Ammon's horn (tissue), 1 donor: ENCODE measurements around the gene TAS2R14.

Experiments used
- DNase-seq: peaks from one replicate; pipeline ENCODE4 v3.0.0-alpha.2; 2016; ENCODE audit warnings: low spot score

Gene TAS2R14

GRCh38 chr12:10939163-10939562, at the start of gene TAS2R14:
Gene TAS2R14, minus strand, starts transcription at chr12:10939263. Its CDS starts 56 bp downstream, at chr12:10939207.
- no peak for DNase-seq

GRCh38 chr12:10986812-10987211, 47.7 kb upstream of the TAS2R14 start, which contains the start of gene TAS2R50:
Gene TAS2R50, minus strand, starts transcription at chr12:10986912. Its CDS starts 52 bp downstream, at chr12:10986860.
- no peak for DNase-seq

GRCh38 chr12:10982244-10982643, 43.2 kb upstream of the TAS2R14 start:
- DNase-seq, result no peak

GRCh38 chr12:10974965-10975364, 35.9 kb upstream of the TAS2R14 start:
- no peak for DNase-seq

GRCh38 chr12:10968765-10969456, 29.8 kb upstream of the TAS2R14 start:
- DNase-seq, result no peak

DNA sequence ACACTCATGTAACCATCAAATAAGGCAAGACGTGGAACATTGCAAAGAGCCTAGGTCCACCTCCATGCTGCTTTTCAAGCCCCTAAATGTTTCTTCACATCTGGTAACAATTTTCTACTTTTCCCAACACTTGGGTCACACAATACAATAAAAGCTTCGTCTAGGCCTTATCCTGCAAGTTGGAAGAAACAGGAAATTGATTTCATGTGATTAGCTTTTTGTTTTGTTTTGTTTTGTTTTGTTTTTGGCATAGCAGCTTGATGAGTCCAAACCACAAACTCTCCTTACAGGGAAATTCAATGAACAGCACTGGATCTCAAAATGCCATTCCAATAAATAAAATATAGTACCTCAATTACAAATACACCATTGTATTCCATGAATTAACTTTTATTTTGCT, 28.3 kb upstream of the TAS2R14 start:
- DNase-seq, result no peak

DNA sequence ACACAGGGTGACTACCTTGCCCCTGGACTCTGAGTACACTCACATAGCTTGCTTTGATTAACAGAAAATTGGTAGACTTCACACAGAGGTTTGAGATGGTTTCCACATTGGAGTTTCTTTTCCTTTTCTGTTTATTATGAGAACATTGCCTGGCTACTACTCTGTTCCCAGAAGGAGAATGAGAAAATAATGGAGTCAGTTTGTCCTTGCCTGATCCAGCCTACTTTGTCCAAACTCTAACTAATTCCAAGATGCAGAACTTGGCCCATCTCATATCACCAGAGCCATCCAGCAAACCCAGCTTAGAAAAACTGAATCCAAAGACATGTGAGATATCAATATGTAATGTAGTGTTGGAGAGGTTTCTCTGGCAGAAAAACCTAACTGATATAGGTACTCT, 27.3 kb upstream of the TAS2R14 start:
- no peak for DNase-seq

- DNase-seq, result no peak
Measured at GRCh38 chr12:10965476-10965875, 26.4 kb upstream of the TAS2R14 start.

DNA sequence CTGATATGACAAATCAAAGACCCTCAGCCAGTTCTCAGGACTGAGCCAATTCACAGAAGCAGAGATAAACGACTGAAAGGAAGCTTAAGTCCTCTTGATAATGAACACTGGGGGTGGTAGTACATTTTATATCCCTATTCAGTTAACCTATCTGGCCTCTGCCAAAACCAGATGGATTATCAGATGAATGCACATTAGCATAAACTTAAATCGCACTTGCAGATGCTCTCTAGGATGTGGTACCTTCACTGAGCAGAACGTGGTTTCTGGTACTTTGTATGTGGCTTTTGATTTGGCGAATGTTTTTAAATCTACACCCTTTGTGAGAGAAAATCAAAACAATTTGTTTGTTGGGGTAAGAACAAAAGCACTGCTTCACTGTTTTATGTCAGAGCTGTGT, 21.1 kb upstream of the TAS2R14 start:
- DNase-seq, result no peak

- DNase-seq, result peak; percentile 64
Measured at GRCh38 chr12:10959804-10960203, 20.7 kb upstream of the TAS2R14 start.

DNA sequence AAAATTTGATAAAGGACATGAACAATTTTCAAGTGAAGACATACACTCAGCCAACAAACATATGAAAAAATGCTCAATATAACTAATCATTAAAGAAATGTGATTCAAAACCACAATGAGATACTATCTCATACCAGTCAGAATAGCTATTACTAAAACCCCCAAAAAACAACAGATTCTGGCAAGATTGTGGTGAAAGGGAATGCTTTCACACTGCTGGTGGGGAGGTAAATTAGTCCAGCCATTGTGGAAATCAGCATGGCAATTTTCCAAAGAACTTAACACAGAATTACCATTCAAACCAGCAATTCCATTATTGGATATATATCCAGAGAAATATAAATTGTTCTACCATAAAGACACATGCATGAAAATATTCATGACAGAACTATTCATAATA, 18.7 kb upstream of the TAS2R14 start:
- no peak for DNase-seq

DNA sequence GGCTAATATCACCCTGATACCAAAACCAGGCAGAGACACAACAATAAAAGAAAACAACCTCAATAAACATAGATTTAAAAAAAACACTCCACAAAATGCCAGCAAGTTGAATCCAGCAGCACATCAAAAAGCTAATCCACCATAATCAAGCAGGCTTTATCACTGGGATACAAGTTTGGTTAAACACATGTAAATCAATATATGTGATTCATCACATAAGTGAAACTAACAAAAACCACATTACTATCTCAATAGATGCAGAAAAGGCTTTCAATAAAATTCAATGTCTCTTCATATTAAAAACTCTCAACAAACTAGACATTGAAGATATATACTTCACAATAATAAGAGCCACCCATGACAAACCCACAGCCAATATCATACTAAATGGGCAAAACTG, 17.0 kb upstream of the TAS2R14 start:
- no peak for DNase-seq

DNA sequence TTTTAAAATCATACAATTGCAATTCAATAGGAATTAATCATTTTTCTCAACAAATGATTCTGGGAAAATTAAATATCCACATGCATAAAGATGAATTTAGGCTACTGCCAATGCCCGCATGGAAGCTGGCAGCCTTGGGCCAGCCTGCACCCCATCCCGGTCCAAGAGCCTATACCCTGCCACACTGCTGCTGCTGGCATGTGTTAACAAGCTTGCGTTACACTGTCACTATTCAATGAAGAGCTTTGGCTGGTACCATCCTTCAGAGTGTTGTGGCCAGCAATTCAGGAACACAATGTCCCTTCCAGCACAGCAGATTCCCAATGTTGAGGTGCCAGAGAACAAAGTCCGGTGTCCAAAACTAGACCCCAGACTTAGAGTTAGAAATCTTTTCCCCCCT, 13.6 kb upstream of the TAS2R14 start:
- peak; percentile 51 for DNase-seq

DNA sequence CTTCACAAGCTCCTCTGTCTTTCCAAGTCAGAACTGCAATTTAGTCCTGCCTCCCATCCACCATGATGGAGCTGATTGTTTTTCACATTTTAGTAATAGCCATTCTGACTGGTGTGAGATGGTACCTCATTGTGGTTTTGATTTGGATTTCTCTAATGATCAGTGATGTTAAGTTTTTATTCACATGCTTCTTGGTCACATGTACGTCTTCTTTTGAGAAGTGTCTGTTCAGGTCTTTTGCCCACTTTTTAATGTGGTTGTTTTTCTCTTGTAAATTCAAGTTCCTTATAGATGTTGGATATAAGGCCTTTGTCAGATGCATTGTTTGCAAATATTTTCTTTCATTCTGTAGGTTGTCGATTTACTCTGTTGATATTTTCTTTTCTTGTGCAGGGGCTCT, 4.1 kb upstream of the TAS2R14 start:
- DNase-seq, result no peak

DNA sequence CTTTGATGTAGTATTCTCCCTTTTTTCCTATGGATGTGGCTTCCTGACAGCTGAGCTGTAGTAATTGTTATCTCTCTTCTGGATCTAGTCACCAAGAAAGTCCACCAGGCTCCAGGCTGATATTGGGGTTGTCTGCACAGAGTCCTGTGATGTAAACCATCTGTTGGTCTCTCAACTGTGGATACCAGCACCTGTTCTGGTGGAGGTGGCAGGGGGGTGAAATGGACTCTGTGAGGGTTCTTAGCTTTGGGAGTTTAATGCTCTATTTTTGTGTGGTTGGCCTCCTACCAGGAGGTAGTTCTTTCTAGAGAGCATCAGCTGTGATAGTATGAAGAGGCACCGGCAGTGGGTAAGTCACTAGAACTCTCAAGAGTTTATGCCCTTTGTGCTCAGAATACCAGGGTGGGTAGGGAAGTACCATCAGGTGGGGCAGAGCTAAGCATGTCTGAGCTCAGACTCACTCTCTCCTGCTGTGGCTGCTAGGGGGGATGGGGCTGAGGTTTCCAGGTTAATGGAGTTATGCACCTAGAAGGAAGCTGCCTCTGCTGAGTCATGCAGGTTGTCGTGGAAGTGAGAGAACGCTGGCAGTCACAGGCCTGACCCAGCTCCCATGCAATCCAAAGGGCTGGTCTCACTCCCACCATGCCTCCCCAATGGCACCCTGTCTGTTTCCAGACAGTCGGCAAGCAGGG, 3.0 kb upstream of the TAS2R14 start:
- DNase-seq, result no peak

DNA sequence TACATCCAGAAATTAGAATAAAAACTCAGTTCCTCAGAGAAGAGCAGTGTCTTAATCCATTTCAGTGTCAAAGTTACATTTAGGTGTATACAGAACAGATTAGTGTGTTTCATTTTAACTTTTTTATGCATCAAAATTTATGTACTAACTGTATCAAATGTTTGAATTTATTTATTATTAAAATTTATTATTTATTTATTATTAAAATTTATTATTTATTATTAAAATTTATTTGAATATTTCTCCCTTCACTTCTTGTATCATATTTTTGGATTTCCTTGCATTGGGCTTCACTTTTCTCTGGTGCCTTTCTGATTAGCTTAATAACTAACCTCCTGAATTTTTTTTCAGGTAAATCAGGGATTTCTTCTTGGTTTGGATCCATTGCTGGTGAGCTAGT, 2.3 kb upstream of the TAS2R14 start:
- no peak for DNase-seq

- DNase-seq, result no peak
Measured at GRCh38 chr12:10940389-10940788, 1.3 kb upstream of the TAS2R14 start.

- DNase-seq, result no peak
Measured at GRCh38 chr12:10936506-10936905, 2.6 kb downstream of the TAS2R14 start.

DNA sequence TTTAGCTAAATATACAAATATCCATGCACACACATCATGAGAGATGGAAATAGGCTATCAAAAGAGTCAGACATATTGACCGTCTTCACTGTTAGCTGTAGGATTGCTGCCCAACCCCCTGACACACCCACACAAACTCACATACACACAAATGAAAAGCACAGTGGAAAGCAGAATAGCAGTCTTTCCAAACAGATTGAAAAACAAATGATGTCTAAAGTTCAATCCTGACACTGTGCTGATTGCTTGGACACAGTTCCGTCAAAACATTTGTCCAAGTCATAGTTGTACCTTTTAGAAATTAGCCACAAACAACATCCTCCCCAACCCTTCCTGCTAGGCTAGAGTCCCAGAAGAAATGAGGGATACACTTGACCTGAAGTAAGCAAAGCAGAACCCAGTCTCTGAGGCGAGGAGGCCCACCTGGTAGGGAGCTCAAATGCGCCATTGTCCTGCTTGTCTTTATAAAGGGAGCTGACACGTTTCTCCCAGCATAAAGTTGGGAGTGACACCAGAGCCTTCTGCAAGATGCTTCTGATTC, 10.2 kb downstream of the TAS2R14 start, which contains the start of gene PRH2:
Gene PRH2, plus strand, starts transcription at position 491 of the 541 bp plus-strand sequence. Its CDS starts 38 bp downstream, at position 529.
- no peak for DNase-seq

DNA sequence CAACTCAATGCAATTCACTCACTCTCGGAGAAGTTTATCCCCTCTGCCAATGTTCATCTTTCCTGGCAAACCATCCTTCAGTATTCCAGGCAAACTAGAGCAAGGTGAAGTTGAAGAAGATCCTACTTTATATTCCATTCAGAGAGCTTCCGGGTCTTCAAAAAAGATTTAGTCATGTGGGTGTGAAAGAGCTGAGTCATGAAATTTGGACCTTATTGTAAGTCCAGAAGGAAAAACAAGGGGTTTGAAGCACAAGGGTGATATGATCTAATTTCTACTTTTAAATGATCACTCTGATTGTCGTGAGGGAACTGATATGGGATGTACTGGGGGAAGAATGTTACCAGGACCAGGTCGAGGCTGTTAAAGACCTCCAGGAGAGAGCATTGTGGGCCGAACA, 12.8 kb downstream of the TAS2R14 start:
- DNase-seq, result no peak

DNA sequence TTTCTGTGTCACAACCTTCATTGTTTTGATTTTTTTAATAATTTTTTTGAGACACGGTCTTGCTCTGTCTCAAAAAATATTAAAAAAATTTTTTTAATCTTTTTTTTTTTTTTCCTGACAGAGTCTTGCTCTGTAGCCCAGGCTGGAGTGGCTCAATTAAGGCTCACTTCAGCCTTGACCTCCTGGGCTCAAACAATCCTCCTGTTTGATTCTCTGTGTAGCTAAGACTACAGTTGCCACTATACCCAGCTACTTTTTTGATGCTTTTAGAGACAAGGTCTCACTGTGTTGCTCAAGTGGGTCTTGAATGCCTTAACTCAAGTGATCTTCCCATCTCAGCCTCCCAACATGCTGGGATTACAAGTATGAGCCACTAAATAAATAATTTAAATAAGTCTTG, 19.3 kb downstream of the TAS2R14 start:
- no peak for DNase-seq

DNA sequence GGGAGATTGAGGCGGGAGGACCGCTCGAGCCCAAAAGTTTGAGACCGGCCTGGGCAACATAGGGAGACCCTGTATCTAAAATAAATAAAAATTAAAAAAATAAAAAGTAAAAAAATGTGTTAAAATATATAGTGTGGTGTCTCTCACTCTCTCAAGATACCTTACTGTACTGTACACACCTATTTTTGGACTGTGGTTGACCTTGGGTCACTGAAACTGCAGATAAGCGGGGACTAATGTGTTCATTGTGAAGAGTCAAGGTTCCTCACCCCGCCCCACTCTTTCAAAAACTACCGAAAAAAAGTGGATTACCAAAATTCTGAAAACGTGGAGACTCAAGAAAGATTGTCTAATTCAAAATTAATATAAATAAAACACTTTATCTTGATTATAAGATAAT, 28.7 kb downstream of the TAS2R14 start:
- DNase-seq, result no peak

GRCh38 chr12:10909462-10909861, 29.6 kb downstream of the TAS2R14 start, which contains the start of gene TAS2R13:
Gene TAS2R13, minus strand, starts transcription at chr12:10909562. Its CDS starts 264 bp downstream, at chr12:10909298.
- DNase-seq, result no peak
